Naive thymus-derived CD4-positive, alpha-beta T cell (primary cell): Measurements from ENCODE around the gene ROBO2. TPM values are rescaled to one million over a fixed set of nuclear protein-coding genes. Genes with fewer than 3 reads are reported as not detected.

Source experiments
- ATAC-seq: fragments of 150-1000 bp; cut with Tn5 transposase; 2 replicates; pipeline ENCODE4 v1.10.0; 2021; ENCODE audit warnings: mild to moderate bottlenecking, moderate library complexity
- CTCF ChIA-PET: fragments of 350-600 bp; sonication (Branson Sonifier 250); formaldehyde crosslinking; loops from one replicate; lab custom pipeline; 2021; ENCODE audit warnings: antibody characterized with exemption; lab: Charles Lee
- POLR2A ChIA-PET: fragments of 350-600 bp; sonication (Branson Sonifier 250); formaldehyde crosslinking; loops from one replicate; lab custom pipeline; 2021; ENCODE audit warnings: antibody characterized with exemption, inconsistent platforms; lab: Charles Lee
- DNase-seq, 9 donors: peaks; one replicate each; pipeline versions ENCODE4 v3.0.0 to v3.0.0-alpha.2; 2020 to 2022; ENCODE audit warnings: mixed read lengths in 1 of 9
- H3K27ac ChIP-seq: one replicate; pipeline ENCODE4 v1.7.0; 2013; ENCODE audit warnings: mild to moderate bottlenecking, low read depth, low read length, moderate library complexity
- H3K27me3 ChIP-seq, 2 donors: one replicate each; pipeline ENCODE4 v1.7.0; 2013; ENCODE audit warnings: low read length in 2 of 2, mild to moderate bottlenecking in 2 of 2, moderate library complexity in 2 of 2; ENCODE audit not compliant: control insufficient read depth in 2 of 2, insufficient read depth in 2 of 2
- H3K36me3 ChIP-seq, 3 experiments: 1 replicate in 2 of 3; 2 replicates in 1 of 3; pipeline ENCODE4 v1.7.0; 2013; ENCODE audit warnings: low read length in 3 of 3, mild to moderate bottlenecking in 3 of 3, moderate library complexity in 1 of 3; ENCODE audit not compliant: insufficient read depth in 3 of 3, control insufficient read depth in 2 of 3
- H3K4me1 ChIP-seq, 2 donors: one replicate each; pipeline ENCODE4 v1.7.0; 2013; ENCODE audit warnings: low read length in 2 of 2, mild to moderate bottlenecking in 2 of 2, moderate library complexity in 1 of 2; ENCODE audit not compliant: control insufficient read depth in 2 of 2, insufficient read depth in 2 of 2
- H3K4me3 ChIP-seq: 2 replicates; pipeline ENCODE4 v1.7.0; 2013; ENCODE audit warnings: mild to moderate bottlenecking, low read length
- H3K9me3 ChIP-seq, 3 experiments: 1 replicate in 2 of 3; 2 replicates in 1 of 3; pipeline ENCODE4 v1.7.0; 2013; ENCODE audit warnings: low read length in 3 of 3; ENCODE audit not compliant: control insufficient read depth in 2 of 3
- H3K27ac Mint-ChIP-seq, 9 donors: one replicate each; pipeline ENCODE4 v1.8.0; 2020 to 2022; ENCODE audit warnings: mixed read lengths in 9 of 9, mild to moderate bottlenecking in 8 of 9, moderate library complexity in 5 of 9, inconsistent platforms in 2 of 9
- H3K27me3 Mint-ChIP-seq, 5 donors: one replicate each; pipeline ENCODE4 v1.8.0; 2021 to 2022; ENCODE audit warnings: mixed read lengths in 5 of 5, mild to moderate bottlenecking in 1 of 5
- H3K36me3 Mint-ChIP-seq, 5 donors: one replicate each; pipeline ENCODE4 v1.8.0; 2020 to 2022; ENCODE audit warnings: mixed read lengths in 5 of 5, mild to moderate bottlenecking in 3 of 5, inconsistent platforms in 1 of 5
- H3K4me1 Mint-ChIP-seq, 7 donors: one replicate each; pipeline ENCODE4 v1.8.0; 2020 to 2022; ENCODE audit warnings: mixed read lengths in 7 of 7, mild to moderate bottlenecking in 3 of 7, inconsistent platforms in 1 of 7
- H3K4me3 Mint-ChIP-seq, 10 donors: one replicate each; pipeline ENCODE4 v1.8.0; 2020 to 2022; ENCODE audit warnings: mild to moderate bottlenecking in 10 of 10, mixed read lengths in 10 of 10, moderate library complexity in 6 of 10, inconsistent platforms in 2 of 10
- H3K9me3 Mint-ChIP-seq, 11 donors: one replicate each; pipeline ENCODE4 v1.8.0; 2020 to 2022; ENCODE audit warnings: mixed read lengths in 11 of 11, mild to moderate bottlenecking in 4 of 11, inconsistent platforms in 1 of 11, moderate library complexity in 1 of 11
- intact Hi-C, 2 donors: fragments of 100-400 bp; cut with micrococcal nuclease; formaldehyde crosslinking; loops; one replicate each; pipeline ENCODE4 v1.15.1; 2023
- polyA plus RNA-seq, 2 donors: library from polyadenylated mRNA; unstranded; fragments of 300-500 nt; fragmentation: Illumina TruSeq; gene quantifications; one replicate each; pipeline ENCODE4 v1.2.3, GENCODE V29; 2021
- total RNA-seq, 6 experiments: library from RNA in 5 of 6; stranded (reverse) in 5 of 6; gene quantifications; 1 replicate in 5 of 6; 2 replicates in 1 of 6; pipeline ENCODE4 v1.2.3 and lab custom pipeline; 2021 to 2026

ROBO2 gene
- total and polyA plus RNA-seq, 7 experiments from 2014 or later, result not detected

DNA sequence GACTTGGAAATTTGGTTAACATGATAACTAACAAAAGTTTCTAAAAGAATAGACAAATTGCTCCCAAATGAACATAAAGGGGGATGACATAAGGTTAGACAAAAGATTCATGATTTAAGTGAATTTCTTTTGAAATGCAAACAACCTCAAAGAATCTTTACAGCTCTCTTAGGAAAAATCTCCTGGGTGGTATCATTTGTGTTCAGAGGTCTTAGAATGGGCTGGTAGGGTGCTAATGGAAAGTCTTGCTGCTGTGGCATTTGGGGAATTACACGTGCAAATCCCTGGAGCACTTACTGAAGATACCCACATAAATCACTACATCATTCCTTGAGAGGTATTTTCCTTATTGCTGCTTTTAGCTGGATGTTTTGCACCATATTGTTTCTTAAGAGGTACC lies 14.4 kb upstream of the ROBO2 start:
- Histone ChIP-seq H3K9me3 (no peaks in the 10 kb centered on the region), H3K4me1 (no peaks in the 10 kb centered on the region), H3K4me3 (no peak overlapping the region), H3K27ac (no peak overlapping the region), H3K27me3 (no peaks in the 10 kb centered on the region), H3K36me3 (no peaks in the 10 kb centered on the region)
- POLR2A ChIA-PET, result no interaction called here
- intact Hi-C loops, result no loop called here
- H3K27me3 Mint-ChIP-seq, result no peaks in the 10 kb centered on the region
- no peak overlapping the region for H3K4me3 Mint-ChIP-seq
- no peaks in the 10 kb centered on the region for H3K36me3 Mint-ChIP-seq
- CTCF ChIA-PET, result no interaction called here
- H3K4me1 Mint-ChIP-seq, result no peaks in the 10 kb centered on the region
- H3K27ac Mint-ChIP-seq, result no peak overlapping the region
- peaks cover 0 to 23% (median 4%) of the 10 kb centered on the region in 11 donors for H3K9me3 Mint-ChIP-seq
- DNase-seq (no peak), ATAC-seq (no peak)

DNA sequence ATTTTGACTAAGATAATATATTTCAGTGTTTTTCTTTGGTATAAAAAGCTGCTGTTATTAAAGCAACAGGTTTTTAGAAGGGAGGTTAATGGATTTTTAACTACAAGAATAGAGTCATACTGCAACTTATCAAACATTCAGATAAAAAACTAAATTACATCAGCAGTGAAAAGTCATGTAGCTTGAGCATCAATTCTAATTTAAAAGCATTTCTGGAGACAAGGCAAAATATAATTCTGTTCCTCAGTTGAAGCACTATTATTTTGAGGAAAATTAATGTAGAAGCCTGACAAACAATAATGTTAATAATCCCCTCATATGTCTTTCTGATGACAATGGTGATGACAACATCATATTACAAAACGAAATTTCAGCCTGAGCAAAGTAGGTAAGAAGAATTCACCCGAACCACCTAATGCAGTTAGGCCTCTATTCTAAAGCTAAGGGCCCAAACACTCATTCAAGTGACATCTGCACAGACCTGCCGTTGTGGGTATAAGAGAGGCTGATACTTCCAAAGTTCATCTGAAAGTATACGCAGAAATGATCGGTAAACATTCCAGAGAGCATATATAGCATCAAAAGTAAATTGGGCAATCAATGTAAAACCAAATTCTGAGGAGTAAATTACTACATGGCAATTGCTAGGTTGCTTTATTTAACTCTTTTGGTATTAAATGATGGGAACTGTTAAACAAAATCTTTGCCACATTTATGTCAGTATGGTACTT lies 12.8 kb upstream of the ROBO2 start:
- ChIA-PET CTCF (interaction anchor here (0.6 kb wide), 1 partner anchor 21 kb away, joined by 3 read pairs; no protein-coding TSS in a partner anchor), POLR2A (no interaction called here)
- no peaks in the 10 kb centered on the region for H3K36me3 Mint-ChIP-seq
- Histone ChIP-seq H3K36me3 (no peaks in the 10 kb centered on the region), H3K4me3 (no peak overlapping the region), H3K27me3 (no peaks in the 10 kb centered on the region), H3K27ac (no peak overlapping the region), H3K9me3 (no peaks in the 10 kb centered on the region), H3K4me1 (no peaks in the 10 kb centered on the region)
- no peaks in the 10 kb centered on the region for H3K27me3 Mint-ChIP-seq
- intact Hi-C loops, result no loop called here
- no peak for DNase-seq
- no peak overlapping the region for H3K27ac Mint-ChIP-seq
- peaks cover 0 to 29% (median 4%) of the 10 kb centered on the region in 11 donors for H3K9me3 Mint-ChIP-seq
- ATAC-seq, result no peak
- H3K4me3 Mint-ChIP-seq, result no peak overlapping the region
- H3K4me1 Mint-ChIP-seq, result no peaks in the 10 kb centered on the region

DNA sequence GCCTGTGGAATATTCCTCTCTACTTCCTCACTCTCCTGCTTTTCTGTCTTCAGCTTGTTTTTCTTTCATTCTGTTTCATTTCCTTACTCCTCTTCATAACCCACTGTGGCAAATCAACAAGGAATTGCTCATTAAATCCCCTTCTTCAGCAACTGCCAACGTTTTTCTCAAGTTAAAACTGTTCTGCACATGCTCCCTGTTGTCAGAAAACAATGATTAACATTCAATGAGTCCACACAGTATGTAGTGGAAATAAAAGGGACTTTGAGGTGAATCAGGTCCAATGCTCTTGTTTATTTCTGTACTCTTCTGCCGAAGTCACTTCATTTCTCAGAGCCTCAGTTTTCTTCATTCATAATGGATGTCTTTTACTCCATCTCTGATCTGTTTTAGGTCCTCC lies 11.9 kb upstream of the ROBO2 start:
- Histone ChIP-seq H3K4me3 (no peak overlapping the region), H3K27ac (no peak overlapping the region), H3K9me3 (no peaks in the 10 kb centered on the region), H3K4me1 (no peaks in the 10 kb centered on the region), H3K27me3 (no peaks in the 10 kb centered on the region), H3K36me3 (no peaks in the 10 kb centered on the region)
- ChIA-PET CTCF (no interaction called here), POLR2A (no interaction called here)
- intact Hi-C loops, result no loop called here
- peaks cover 0 to 27% (median 4%) of the 10 kb centered on the region in 11 donors for H3K9me3 Mint-ChIP-seq
- ATAC-seq (no peak), DNase-seq (no peak)
- H3K4me3 Mint-ChIP-seq, result no peak overlapping the region
- no peak overlapping the region for H3K27ac Mint-ChIP-seq
- H3K27me3 Mint-ChIP-seq, result no peaks in the 10 kb centered on the region
- no peaks in the 10 kb centered on the region for H3K36me3 Mint-ChIP-seq
- H3K4me1 Mint-ChIP-seq, result no peaks in the 10 kb centered on the region

DNA sequence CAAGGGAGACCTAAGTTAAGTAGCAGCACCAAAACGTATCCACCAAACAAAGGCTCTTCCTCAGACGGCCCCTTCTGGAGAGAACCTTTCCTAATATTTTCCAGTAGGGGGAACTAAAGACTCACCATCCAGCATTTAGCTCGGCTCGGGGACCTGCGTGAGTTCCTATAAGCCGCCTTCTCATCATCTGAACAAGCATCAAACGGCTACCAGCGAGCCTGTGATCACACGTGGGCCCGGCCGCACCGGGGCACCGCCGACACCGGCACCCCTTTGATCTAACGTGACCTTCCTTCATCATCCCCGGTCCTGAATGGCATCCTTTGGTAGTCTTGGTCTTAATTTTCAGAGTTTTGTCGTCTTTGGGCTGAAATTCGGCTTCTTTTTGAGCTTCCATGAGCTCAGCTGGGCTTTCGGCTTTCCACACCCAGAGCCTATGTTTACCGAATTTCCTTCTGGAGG lies 1.4 kb upstream of the ROBO2 start:
- ChIA-PET CTCF (no interaction called here), POLR2A (no interaction called here)
- H3K36me3 Mint-ChIP-seq, result peaks cover 0 to 8% (median 0%) of the 10 kb centered on the region in 5 donors
- intact Hi-C loops, result no loop called here
- Histone ChIP-seq H3K4me3 (no peak overlapping the region), H3K27ac (no peak overlapping the region), H3K4me1 (no peaks in the 10 kb centered on the region), H3K36me3 (no peaks in the 10 kb centered on the region), H3K9me3 (no peaks in the 10 kb centered on the region), H3K27me3 (no peaks in the 10 kb centered on the region)
- peaks cover 0 to 15% (median 7%) of the 10 kb centered on the region in 11 donors for H3K9me3 Mint-ChIP-seq
- ATAC-seq, result no peak
- H3K4me1 Mint-ChIP-seq, result peaks cover 0 to 6% (median 0%) of the 10 kb centered on the region in 7 donors
- H3K4me3 Mint-ChIP-seq, result peak overlapping the region in 1 of 10 donors; percentile 25
- peaks cover 29 to 42% (median 35%) of the 10 kb centered on the region in 5 donors for H3K27me3 Mint-ChIP-seq
- DNase-seq, result no peak
- H3K27ac Mint-ChIP-seq, result no peak overlapping the region

DNA sequence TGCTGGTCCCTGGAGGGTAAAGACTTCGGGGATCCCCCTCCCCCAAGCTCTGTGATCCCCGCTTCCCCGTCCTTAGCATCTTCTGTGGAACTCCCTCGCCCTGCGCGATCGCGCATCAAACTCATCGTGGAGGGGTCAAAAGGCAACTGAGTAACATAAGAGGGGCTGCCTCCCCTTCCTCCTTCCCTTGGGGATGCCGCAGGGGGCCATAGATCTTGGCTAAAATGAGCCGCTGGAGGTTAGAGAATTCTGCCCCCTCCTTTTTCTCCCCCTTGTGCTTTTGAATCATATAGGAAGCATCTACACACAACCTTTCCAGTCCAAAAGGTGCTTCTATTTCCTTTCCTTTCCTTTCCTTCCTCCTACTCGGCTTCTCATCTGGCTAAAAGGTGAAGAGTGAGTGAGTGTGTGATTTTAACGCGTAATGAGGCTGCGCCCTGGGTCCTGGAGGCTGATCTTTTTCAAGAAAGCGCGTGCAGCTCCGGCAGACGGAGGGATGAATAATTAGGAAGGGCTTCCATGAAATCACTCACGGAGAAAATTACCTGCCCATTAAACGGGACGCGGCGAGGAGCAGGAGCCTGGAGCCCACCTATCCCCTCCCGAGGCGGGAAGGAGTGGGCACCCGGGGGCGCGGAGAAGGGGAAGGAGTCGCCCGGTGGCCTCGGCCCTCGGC lies 831 bp upstream of the ROBO2 start:
- peaks cover 0 to 6% (median 0%) of the 10 kb centered on the region in 7 donors for H3K4me1 Mint-ChIP-seq
- peak overlapping the region in 1 of 9 donors; percentile 10 for H3K27ac Mint-ChIP-seq
- Histone ChIP-seq H3K36me3 (no peaks in the 10 kb centered on the region), H3K4me3 (no peak overlapping the region), H3K27me3 (no peaks in the 10 kb centered on the region), H3K4me1 (no peaks in the 10 kb centered on the region), H3K27ac (no peak overlapping the region), H3K9me3 (no peaks in the 10 kb centered on the region)
- H3K27me3 Mint-ChIP-seq, result peaks cover 29 to 44% (median 35%) of the 10 kb centered on the region in 5 donors
- peak overlapping the region in 1 of 10 donors; percentile 25 for H3K4me3 Mint-ChIP-seq
- ChIA-PET CTCF (no interaction called here), POLR2A (no interaction called here)
- H3K9me3 Mint-ChIP-seq, result peaks cover 0 to 20% (median 7%) of the 10 kb centered on the region in 11 donors
- DNase-seq (no peak), ATAC-seq (no peak)
- peaks cover 0 to 8% (median 0%) of the 10 kb centered on the region in 5 donors for H3K36me3 Mint-ChIP-seq
- intact Hi-C loops, result no loop called here

DNA sequence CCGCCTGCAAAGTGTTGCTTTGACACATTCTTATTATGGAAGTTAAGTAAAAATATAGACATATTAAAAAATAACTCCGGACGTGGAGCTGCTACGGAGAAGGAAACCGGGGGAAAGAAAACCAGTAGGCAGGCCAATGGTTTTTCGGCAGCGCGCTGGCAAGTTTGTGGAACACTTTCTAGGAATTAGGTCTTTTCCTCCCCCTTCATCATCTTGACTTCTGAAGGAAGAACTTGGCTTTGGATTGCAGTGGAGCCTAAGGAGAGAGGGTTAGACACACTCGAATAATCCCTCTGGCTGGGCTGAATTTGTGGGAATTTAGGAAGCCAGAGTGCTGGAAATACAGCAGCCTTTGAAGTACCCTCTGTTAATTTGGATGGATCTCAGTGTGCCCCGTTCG lies 317 bp downstream of the ROBO2 start:
- POLR2A ChIA-PET, result no interaction called here
- H3K27me3 ChIP-seq, result no peaks in the 10 kb centered on the region
- Mint-ChIP-seq H3K27me3 (peaks cover 29 to 44% (median 35%) of the 10 kb centered on the region in 5 donors), H3K36me3 (peaks cover 0 to 8% (median 0%) of the 10 kb centered on the region in 5 donors), H3K27ac (no peak overlapping the region), H3K4me3 (no peak overlapping the region), H3K9me3 (peaks cover 0 to 20% (median 7%) of the 10 kb centered on the region in 11 donors), H3K4me1 (peaks cover 0 to 6% (median 0%) of the 10 kb centered on the region in 7 donors)
- H3K4me1 ChIP-seq, result no peaks in the 10 kb centered on the region
- H3K9me3 ChIP-seq, result no peaks in the 10 kb centered on the region
- H3K27ac ChIP-seq, result no peak overlapping the region
- CTCF ChIA-PET, result no interaction called here
- DNase-seq (no peak), ATAC-seq (no peak)
- no peak overlapping the region for H3K4me3 ChIP-seq
- intact Hi-C loops, result no loop called here
- H3K36me3 ChIP-seq, result no peaks in the 10 kb centered on the region
